NCI-H1092 (cell line): ENCODE results near the gene SNRPA.

Source experiments
- DNase-seq: peaks from one replicate; lab custom pipeline; 2025; lab: John Stamatoyannopoulos, UW

Gene SNRPA

DNA sequence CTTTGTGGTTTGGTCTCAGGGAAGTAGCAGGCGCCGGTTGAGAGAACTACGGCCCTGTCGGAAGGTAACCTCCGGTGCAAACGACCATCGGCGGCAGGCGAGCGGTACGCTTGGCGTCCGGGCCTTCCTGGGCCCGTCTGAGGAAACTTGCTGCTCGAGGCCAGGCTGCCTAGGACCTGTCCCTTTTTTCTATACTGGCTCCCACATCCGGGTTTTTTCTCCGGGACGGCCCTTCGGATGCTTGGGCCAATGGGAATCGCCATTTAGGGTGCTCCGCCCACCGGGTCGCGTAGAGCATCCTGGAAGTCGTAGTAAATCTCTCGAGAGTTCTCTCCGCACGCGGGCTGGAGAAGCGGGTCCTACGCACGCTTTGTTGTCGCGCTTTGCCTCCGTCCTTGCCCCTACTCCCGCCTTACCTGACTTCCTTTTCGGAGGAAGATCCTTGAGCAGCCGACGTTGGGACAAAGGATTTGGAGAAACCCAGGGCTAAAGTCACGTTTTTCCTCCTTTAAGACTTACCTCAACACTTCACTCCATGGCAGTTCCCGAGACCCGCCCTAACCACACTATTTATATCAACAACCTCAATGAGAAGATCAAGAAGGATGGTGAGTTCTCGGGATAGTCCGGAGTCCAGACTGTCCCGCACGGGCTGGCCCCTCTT, at the start of gene SNRPA:
Gene SNRPA (plus strand): TSS at position 330 of the 664 bp plus-strand sequence. CDS start 206 bp downstream, at position 536.
- DNase-seq, result peak; percentile 93

GRCh38 chr19:40701758-40702157, 49.2 kb upstream of the SNRPA start:
- no peak for DNase-seq

- no peak for DNase-seq
Measured at GRCh38 chr19:40702337-40703012, 48.5 kb upstream of the SNRPA start.

DNA sequence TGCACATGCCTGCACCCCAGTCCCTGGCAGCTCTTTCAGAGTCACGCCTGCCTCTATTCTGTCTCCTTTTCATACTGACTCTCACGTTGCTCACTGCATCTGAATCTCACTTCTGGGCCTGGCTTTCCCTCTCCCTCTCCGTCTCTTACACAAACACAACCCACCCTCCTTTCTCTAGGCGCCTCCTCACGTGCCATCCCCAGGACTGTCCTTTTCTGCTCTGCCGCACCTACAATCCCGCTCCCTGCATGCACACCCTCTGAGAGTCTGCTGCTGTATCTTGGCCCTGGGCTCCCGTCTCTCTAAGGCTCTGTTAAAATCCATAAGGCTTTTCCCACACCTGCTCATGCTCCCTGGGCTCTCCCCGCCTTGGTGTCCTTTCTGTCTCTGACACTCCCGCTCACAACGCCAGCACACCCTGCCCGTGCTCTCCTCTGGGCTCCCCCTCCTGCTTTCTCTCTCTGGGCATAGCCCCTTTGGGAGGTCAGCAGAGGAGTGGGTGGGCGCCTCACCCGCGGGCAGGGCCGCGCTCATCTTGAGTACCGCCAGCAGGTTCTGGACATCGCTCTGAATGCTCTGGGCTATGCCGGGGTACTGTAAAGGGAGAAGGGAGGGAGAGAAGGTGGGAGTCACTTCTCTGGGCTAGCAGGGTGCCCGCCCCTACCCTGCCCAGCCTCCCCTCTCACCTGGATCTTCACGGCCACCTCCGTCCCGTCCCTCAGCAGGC, 47.8 kb upstream of the SNRPA start:
- DNase-seq, result no peak

DNA sequence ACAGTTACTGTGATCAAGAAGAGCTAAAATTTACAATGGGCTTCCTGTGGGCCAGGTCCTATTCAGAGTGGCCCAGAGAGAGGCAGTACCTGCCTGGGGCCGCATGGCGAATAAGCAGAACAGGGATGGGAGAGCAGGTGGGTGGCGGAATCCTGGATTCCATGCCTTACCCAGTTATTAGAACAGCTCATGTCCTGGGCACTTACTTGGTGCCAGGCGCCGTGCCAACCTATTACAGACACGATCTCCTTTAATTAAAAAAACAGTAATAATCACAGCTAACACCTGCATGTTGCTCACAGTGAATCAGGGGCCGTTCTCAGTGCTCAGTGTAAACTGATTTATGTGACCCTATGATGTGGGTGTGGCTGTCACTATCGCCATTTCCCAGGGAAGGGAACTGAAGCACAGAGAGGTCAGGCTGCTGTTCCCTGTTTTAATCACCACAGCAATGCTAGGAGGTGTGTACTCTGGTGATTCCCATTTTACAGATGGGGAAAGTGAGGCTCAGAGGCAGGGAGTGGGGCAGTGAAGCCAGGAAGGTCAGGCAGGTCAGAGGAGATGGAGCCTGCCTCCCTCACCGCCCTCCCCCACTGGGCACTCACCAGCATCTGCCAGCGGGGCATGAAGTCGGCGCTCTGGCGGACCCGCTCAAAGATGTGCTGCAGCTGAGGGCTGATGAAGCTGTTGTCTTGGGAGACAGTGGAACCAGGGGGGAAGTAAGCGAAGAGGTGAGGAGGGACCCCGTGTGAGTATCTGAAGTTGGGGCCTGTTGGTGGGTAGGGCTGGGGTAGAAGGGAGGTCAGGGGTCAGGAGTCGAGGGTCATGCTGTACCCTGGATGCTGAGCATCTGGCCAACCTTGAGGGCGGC, 46.3 kb upstream of the SNRPA start:
- DNase-seq, result no peak

DNA sequence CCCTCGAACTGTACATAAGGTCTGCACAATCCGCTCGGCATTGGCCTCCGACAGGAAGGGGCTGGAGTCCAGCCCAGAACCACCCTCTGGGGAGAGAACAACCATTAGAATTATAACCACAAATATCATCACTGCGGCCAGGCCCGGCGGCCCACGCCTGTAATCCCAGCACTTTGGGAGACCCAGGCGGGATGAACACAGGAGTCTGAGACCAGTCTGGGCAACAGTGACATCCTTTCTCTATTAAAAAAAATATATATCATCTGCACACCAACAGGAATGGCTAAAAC, 45.7 kb upstream of the SNRPA start:
- DNase-seq, result no peak

- DNase-seq, result no peak
Measured at GRCh38 chr19:40705950-40706619, 44.9 kb upstream of the SNRPA start.

- DNase-seq, result no peak
Measured at GRCh38 chr19:40707615-40708014, 43.4 kb upstream of the SNRPA start.

- DNase-seq, result no peak
Measured at GRCh38 chr19:40709817-40710216, 41.2 kb upstream of the SNRPA start.

DNA sequence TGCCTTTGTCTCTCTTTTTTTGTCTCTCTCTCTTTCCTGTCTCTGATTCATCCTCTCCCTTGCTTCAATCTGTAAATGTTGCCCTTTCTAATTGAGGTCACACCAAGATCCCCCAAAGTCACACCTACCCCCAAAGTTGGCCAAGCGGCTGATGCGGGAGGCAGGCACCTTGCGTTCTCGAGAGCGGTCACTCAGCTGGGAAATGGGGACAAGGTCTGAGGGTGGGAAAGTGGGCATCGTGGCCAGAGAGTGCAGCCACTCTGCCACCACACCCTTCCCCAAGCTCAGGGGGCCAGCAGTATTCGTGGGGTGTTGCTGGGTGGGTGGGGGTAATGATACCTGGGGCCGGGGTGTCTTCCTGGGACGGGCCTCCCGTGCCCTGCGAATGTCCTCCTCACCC, 37.1 kb upstream of the SNRPA start:
- no peak for DNase-seq

- DNase-seq, result peak; percentile 87
Measured at GRCh38 chr19:40714441-40715299, 36.3 kb upstream of the SNRPA start.

GRCh38 chr19:40716031-40716481, 34.9 kb upstream of the SNRPA start:
- no peak for DNase-seq

- DNase-seq, result peak; percentile 95
Measured at GRCh38 chr19:40716482-40717324, 34.3 kb upstream of the SNRPA start, which contains the start of the genes COQ8B and ITPKC. Gene COQ8B, minus strand, starts transcription at chr19:40716886. Its CDS starts 2,254 bp downstream, at chr19:40714632. Gene ITPKC, plus strand, starts transcription at chr19:40717112. Its CDS starts 24 bp downstream, at chr19:40717136.

DNA sequence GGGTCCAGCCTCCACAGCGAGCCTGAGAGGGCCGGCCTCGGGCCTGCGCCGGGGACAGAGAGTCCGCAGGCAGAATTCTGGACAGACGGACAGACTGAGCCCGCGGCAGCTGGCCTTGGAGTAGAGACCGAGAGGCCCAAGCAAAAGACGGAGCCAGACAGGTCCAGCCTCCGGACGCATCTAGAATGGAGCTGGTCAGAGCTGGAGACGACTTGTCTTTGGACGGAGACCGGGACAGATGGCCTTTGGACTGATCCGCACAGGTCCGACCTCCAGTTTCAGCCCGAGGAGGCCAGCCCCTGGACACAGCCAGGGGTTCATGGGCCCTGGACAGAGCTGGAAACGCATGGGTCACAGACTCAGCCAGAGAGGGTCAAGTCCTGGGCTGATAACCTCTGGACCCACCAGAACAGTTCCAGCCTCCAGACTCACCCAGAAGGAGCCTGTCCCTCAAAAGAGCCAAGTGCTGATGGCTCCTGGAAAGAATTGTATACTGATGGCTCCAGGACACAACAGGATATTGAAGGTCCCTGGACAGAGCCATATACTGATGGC, 33.6 kb upstream of the SNRPA start:
- no peak for DNase-seq

- DNase-seq, result no peak
Measured at GRCh38 chr19:40717880-40718773, 32.9 kb upstream of the SNRPA start.

- no peak for DNase-seq
Measured at GRCh38 chr19:40718774-40719391, 32.1 kb upstream of the SNRPA start.

DNA sequence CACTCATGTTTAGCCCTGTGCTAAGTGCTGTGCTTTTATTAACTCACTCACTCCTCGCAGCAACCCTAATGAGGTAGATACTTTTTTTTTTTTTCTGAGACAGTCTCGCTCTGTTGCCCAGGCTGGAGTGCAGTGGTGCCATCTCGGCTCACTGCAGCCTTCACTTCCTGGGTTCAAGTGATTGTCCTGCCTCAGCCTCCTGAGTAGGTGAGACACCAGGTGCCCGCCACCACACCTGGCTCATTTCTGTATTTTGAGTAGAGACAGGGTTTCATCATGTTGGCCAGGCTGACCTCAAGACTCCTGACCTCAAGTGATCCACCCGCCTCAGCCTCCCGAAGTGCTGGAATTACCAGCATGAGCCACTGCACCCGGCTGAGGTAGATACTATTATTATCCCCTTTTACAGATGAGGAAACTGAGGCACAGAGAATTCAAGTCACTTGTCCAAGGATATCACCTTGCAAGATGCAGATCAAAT, 31.5 kb upstream of the SNRPA start:
- DNase-seq, result no peak

DNA sequence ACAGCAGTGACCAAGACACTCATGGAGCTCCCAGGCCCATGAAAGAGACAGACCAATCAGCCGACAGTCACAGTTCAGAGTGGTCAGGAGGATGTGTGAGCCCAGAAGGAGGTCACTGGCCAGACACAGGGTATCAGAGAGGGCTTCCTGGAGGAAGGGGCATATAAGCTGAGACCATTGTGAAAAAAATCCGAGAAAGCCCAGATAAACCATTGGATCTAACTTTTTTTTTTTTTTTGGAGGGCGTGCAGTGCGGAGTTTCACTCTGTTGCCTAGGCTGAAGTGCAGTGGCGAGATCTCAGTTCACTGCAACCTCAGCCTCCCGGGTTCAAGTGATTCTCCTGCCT, 29.9 kb upstream of the SNRPA start:
- DNase-seq, result no peak
